IMR-90 (cell line): ENCODE measurements around the gene KLF9. TPM values are rescaled to one million over a fixed set of nuclear protein-coding genes. Genes with fewer than 3 reads are reported as not detected.

Source experiments
- ATAC-seq: fragments of 200-7000 bp; cut with Tn5 transposase; 2 replicates; pipeline ENCODE4 v1.9.1; 2020; ENCODE audit warnings: low read depth, mild to moderate bottlenecking, moderate library complexity
- BruUV-seq: library from RNA; stranded (reverse); fragments of 400-500 nt; replicated peaks from 2 replicates; lab custom pipeline; 2021; lab: Mats Ljungman, UMichigan
- CTCF ChIA-PET: fragments of 300-600 bp; formaldehyde crosslinking; extraction: SDS; loops from one replicate; lab custom pipeline; 2021; ENCODE audit warnings: antibody characterized with exemption; lab: Yijun Ruan, JAX
- POLR2A ChIA-PET: fragments of 300-600 bp; sonication (Branson Sonifier 250); formaldehyde crosslinking; loops from one replicate; lab custom pipeline; 2022; ENCODE audit warnings: antibody characterized with exemption; ENCODE audit not compliant: unreplicated experiment; lab: Charles Lee
- DNase-seq: peaks from one replicate; pipeline ENCODE4 v3.0.0; 2013
- H2AFZ ChIP-seq: replicated peaks from 2 replicates; pipeline ENCODE3; 2013; ENCODE audit warnings: low read length, mild to moderate bottlenecking; ENCODE audit not compliant: poor library complexity
- H2AK5ac ChIP-seq: 2 replicates; pipeline ENCODE4 v1.6.1; 2013; ENCODE audit warnings: low read depth, low read length, inconsistent platforms
- H2AK9ac ChIP-seq: replicated peaks from 2 replicates; pipeline ENCODE3; 2013; ENCODE audit warnings: mild to moderate bottlenecking, low read depth, low read length, moderate library complexity; ENCODE audit not compliant: poor library complexity
- H2BK120ac ChIP-seq: 2 replicates; pipeline ENCODE4 v1.6.1; 2013; ENCODE audit warnings: low read depth, low read length, inconsistent platforms
- H2BK15ac ChIP-seq: 3 replicates; pipeline ENCODE4 v1.6.1; 2013; ENCODE audit warnings: low read depth, low read length, inconsistent platforms
- H2BK20ac ChIP-seq: 2 replicates; pipeline ENCODE4 v1.6.1; 2013; ENCODE audit warnings: low read depth, mild to moderate bottlenecking, inconsistent platforms, low read length, moderate library complexity
- H2BK5ac ChIP-seq: 2 replicates; pipeline ENCODE4 v1.6.1; 2013; ENCODE audit warnings: mild to moderate bottlenecking, low read depth, low read length, inconsistent platforms; ENCODE audit not compliant: poor library complexity, severe bottlenecking
- H3K14ac ChIP-seq: replicated peaks from 2 replicates; pipeline ENCODE4 v1.6.1; 2013; ENCODE audit warnings: low read depth, low read length, inconsistent platforms
- H3K18ac ChIP-seq: 2 replicates; pipeline ENCODE4 v1.6.1; 2013; ENCODE audit warnings: low read depth, low read length, control low read depth
- H3K23ac ChIP-seq: 2 replicates; pipeline ENCODE4 v1.6.1; 2013; ENCODE audit warnings: low read depth, low read length, inconsistent platforms
- H3K27ac ChIP-seq: 2 replicates; pipeline ENCODE4 v1.5.1; 2013; ENCODE audit warnings: mild to moderate bottlenecking, control low read depth, low read length; ENCODE audit not compliant: insufficient read depth
- H3K27me3 ChIP-seq: 2 replicates; pipeline ENCODE4 v1.6.1; 2013; ENCODE audit warnings: low read length; ENCODE audit not compliant: control insufficient read depth, insufficient read depth
- H3K36me3 ChIP-seq: 2 replicates; pipeline ENCODE4 v1.6.1; 2013; ENCODE audit warnings: low read length, mixed read lengths; ENCODE audit not compliant: control insufficient read depth, insufficient read depth
- H3K4ac ChIP-seq: 2 replicates; pipeline ENCODE4 v1.6.1; 2013; ENCODE audit warnings: low read depth, low read length, inconsistent platforms
- H3K4me1 ChIP-seq: 2 replicates; pipeline ENCODE4 v1.6.1; 2013; ENCODE audit warnings: low read length, mixed read lengths; ENCODE audit not compliant: control insufficient read depth, insufficient read depth
- H3K4me2 ChIP-seq: 2 replicates; pipeline ENCODE4 v1.6.1; 2013; ENCODE audit warnings: low read depth, mild to moderate bottlenecking, control low read depth, low read length, moderate library complexity
- H3K4me3 ChIP-seq: 2 replicates; pipeline ENCODE4 v1.5.1; 2013; ENCODE audit warnings: low read depth, mild to moderate bottlenecking, control low read depth, low read length, moderate library complexity; ENCODE audit not compliant: insufficient read depth
- H3K56ac ChIP-seq: 2 replicates; pipeline ENCODE4 v1.6.1; 2013; ENCODE audit warnings: low read length, inconsistent platforms; ENCODE audit not compliant: insufficient read depth; ENCODE audit errors: extremely low read depth
- H3K79me1 ChIP-seq, 2 experiments: 2 replicates each; pipeline ENCODE4 v1.6.1; 2013; ENCODE audit warnings: low read length in 2 of 2, inconsistent platforms in 1 of 2, low read depth in 1 of 2
- H3K9ac ChIP-seq: 2 replicates; pipeline ENCODE4 v1.6.1; 2013; ENCODE audit warnings: low read depth, low read length, control low read depth
- H3K9me1 ChIP-seq: 2 replicates; pipeline ENCODE4 v1.6.1; 2013; ENCODE audit warnings: low read length, inconsistent platforms; ENCODE audit not compliant: insufficient read depth
- H3K9me3 ChIP-seq: 2 replicates; pipeline ENCODE4 v1.6.1; 2013; ENCODE audit warnings: low read length; ENCODE audit not compliant: control insufficient read depth, insufficient read depth
- H4K20me1 ChIP-seq: 2 replicates; pipeline ENCODE4 v1.6.1; 2013; ENCODE audit warnings: low read length, inconsistent platforms; ENCODE audit not compliant: insufficient read depth
- H4K5ac ChIP-seq: 2 replicates; pipeline ENCODE4 v1.6.1; 2013; ENCODE audit warnings: mild to moderate bottlenecking, low read depth, low read length, control low read depth
- H4K8ac ChIP-seq, 2 experiments: 2 replicates each; pipeline ENCODE4 v1.6.1; 2013; ENCODE audit warnings: low read depth in 2 of 2, low read length in 2 of 2, control low read depth in 1 of 2, inconsistent platforms in 1 of 2
- H4K91ac ChIP-seq: 2 replicates; pipeline ENCODE4 v1.6.1; 2013; ENCODE audit warnings: low read depth, low read length, inconsistent platforms; ENCODE audit not compliant: insufficient read depth
- RFX5 ChIP-seq: IDR thresholded peaks from 2 replicates; pipeline ENCODE4 v1.8.0; 2012; ENCODE audit warnings: low read depth, mild to moderate bottlenecking, low read length, moderate library complexity
- WGBS, 2 experiments: methylation state at CpG; one replicate each; pipeline versions ENCODE4 v1.1.5 to v1.1.7; 2013; ENCODE audit warnings: missing lambda C conversion rate in 2 of 2; ENCODE audit not compliant: insufficient read length in 1 of 2; ENCODE audit errors: extremely low coverage in 2 of 2; 5-methylcytosine and 5-hydroxymethylcytosine counted together
- dilution Hi-C: fragments of 300-500 bp; cut with HindIII; formaldehyde crosslinking; loops from one replicate; pipeline ENCODE4 v1.14.3; 2018; ENCODE audit warnings: low sequenced_read_pairs; ENCODE audit not compliant: unreplicated experiment
- in situ Hi-C: fragments of 300-500 bp; cut with MboI; formaldehyde crosslinking; loops from 3 replicates; pipeline ENCODE4 v1.14.3; 2019; ENCODE audit warnings: low sequenced_read_pairs, inconsistent platforms, mixed read lengths
- intact Hi-C: fragments of 100-400 bp; cut with micrococcal nuclease; formaldehyde crosslinking; loops from 2 replicates; pipeline ENCODE4 v1.10.0; 2022
- polyA plus RNA-seq, 3 experiments: library from polyadenylated mRNA; depleted of rRNA; stranded (reverse); fragments of >200 nt; gene quantifications; 2 replicates each; pipeline ENCODE4 v1.2.3, GENCODE V29; 2012; ENCODE audit warnings: low replicate concordance in 1 of 3
- total RNA-seq: library from RNA; depleted of rRNA; stranded (reverse); fragments of >200 nt; gene quantifications from 2 replicates; pipeline ENCODE4 v1.2.3, GENCODE V29; 2012

KLF9 gene
- total and polyA plus RNA-seq, 2 of the 4 experiments (the other 2 are of a cell fraction) = 4.1 to 7.5 TPM

- Histone ChIP-seq H3K36me3 (no peaks in the 10 kb centered on the region), H3K27ac (no peak overlapping the region), H3K18ac (no peak overlapping the region), H3K56ac (no peak overlapping the region), H4K8ac (no peak overlapping the region), H3K14ac (no peak overlapping the region), H2AFZ (no peak overlapping the region), H4K91ac (no peak overlapping the region), H3K4me1 (no peaks in the 10 kb centered on the region), H2BK20ac (no peak overlapping the region), H2AK5ac (no peak overlapping the region), H3K27me3 (peaks cover 2% of the 10 kb centered on the region; the same call in 1 of the 2 replicates), H3K4ac (no peak overlapping the region), H3K9me3 (no peaks in the 10 kb centered on the region), H2BK120ac (no peak overlapping the region), H3K4me2 (no peak overlapping the region), H2BK15ac (no peak overlapping the region), H4K20me1 (no peaks in the 10 kb centered on the region), H3K9ac (no peak overlapping the region), H3K23ac (no peak overlapping the region), H2BK5ac (no peak overlapping the region), H3K79me1 (no peaks in the 10 kb centered on the region), H2AK9ac (no peak overlapping the region), H3K4me3 (no peak overlapping the region), H4K5ac (no peak overlapping the region), H3K9me1 (no peaks in the 10 kb centered on the region)
- dilution Hi-C loops (no loop called here), in situ Hi-C loops (loop anchor here (25.0 kb wide), 1 partner anchor 1288 kb away; no protein-coding TSS in a partner anchor), intact Hi-C loops (no loop called here)
- no peak for TF ChIP-seq RFX5
- CTCF ChIA-PET = interaction anchor here (1.1 kb wide), 1 partner anchor 28 kb away, joined by 3 read pairs; no protein-coding TSS in a partner anchor
- DNase-seq (no peak), ATAC-seq (no peak)
- POLR2A ChIA-PET = no interaction called here
- no TSS peak for BruUV-seq
- 80% methylated on average over 2 of the region's 2 CpGs; no CpG with 5 or more reads in 1 of the 2 experiments for WGBS, 2 experiments
These were observed 35.0 kb upstream of the KLF9 start for GRCh38 chr9:70449461-70449860.
